ENCODE measurements around the gene MEPE. TPM values are rescaled to one million over a fixed set of nuclear protein-coding genes. Genes with fewer than 3 reads are reported as not detected.

MEPE gene
- total and polyA plus RNA-seq, 10 of the 15 experiments (the other 5 are each of a cell fraction or from before 2014, with no cell fraction given), result not detected

GRCh38 chr4:87857789-87858188 is 25.0 kb downstream of the MEPE start (continued):
- TF ChIP-seq ZNF687 (IDR thresholded peaks at IDR 0.05) (no peak), KDM1A (IDR thresholded peaks at IDR 0.05; ENCODE audit: borderline replicate concordance) (no peak), POLR2A (IDR thresholded peaks at IDR 0.05; ENCODE audit: low read depth, low read length) (no peak)

- H3K4me3 ChIP-seq, result no peak overlapping the region
- H3K4me2 ChIP-seq (ENCODE audit: control insufficient read depth, insufficient read depth), result no peak overlapping the region
- ChIA-PET POLR2A (no interaction called here), SMC1A (ENCODE audit: uncharacterized antibody, unreplicated experiment) (no interaction called here), RAD21 (ENCODE audit: unreplicated experiment) (no interaction called here), CTCF (interaction anchor here (1.3 kb wide), 1 partner anchor 349 kb away, joined by 3 read pairs; no protein-coding TSS in a partner anchor)
- no peaks in the 10 kb centered on the region for H3K36me3 ChIP-seq (ENCODE audit: control insufficient read depth in 2 of 2, insufficient read depth in 2 of 2, low read length in 1 of 2)
- H3K27ac ChIP-seq (ENCODE audit: control insufficient read depth, insufficient read depth), result no peak overlapping the region
- H3K9ac ChIP-seq (ENCODE audit: control insufficient read depth, insufficient read depth, low read length), result no peak overlapping the region
- no peaks in the 10 kb centered on the region for H3K27me3 ChIP-seq (replicated peaks in 1 of 2; ENCODE audit: control insufficient read depth in 2 of 2, insufficient read depth in 2 of 2, low read length in 1 of 2)
- DNase-seq (ENCODE audit: low read depth, low spot score) (no peak), FAIRE-seq (no peak), ATAC-seq (no peak)
- no peaks in the 10 kb centered on the region for H4K20me1 ChIP-seq (ENCODE audit: control insufficient read depth, insufficient read depth)
- in situ Hi-C loops (cut with MboI), result no loop called here
- 20% methylated on average over 2 of the region's 2 CpGs for WGBS (ENCODE audit: insufficient coverage, insufficient replicate concordance, low lambda C conversion rate, missing lambda C conversion rate)
- no TSS peak for BruUV-seq (replicated peaks)
- TF ChIP-seq ELK1 (IDR thresholded peaks at IDR 0.05; ENCODE audit: low read depth, low read length) (no peak), TAF1 (IDR thresholded peaks at IDR 0.05; ENCODE audit: borderline replicate concordance, low read depth, low read length) (no peak), SMARCA5 (IDR thresholded peaks at IDR 0.05) (no peak), KAT2A (conservative IDR thresholded peaks at IDR 0.05; ENCODE audit: control insufficient read depth, low read depth, low read length) (no peak)
- intact Hi-C loops (cut with micrococcal nuclease; ENCODE audit: unreplicated experiment), result no loop called here
- no peaks in the 10 kb centered on the region for H3K4me1 ChIP-seq (ENCODE audit: control insufficient read depth, insufficient read depth, low read length)
- no peak overlapping the region for H2AFZ ChIP-seq (ENCODE audit: control insufficient read depth, low read depth, low read length)
- H3K79me2 ChIP-seq (ENCODE audit: control insufficient read depth, insufficient read depth, low read length), result no peaks in the 10 kb centered on the region
- H3K9me3 ChIP-seq (replicated peaks; ENCODE audit: control insufficient read depth, insufficient read depth, low read length), result no peaks in the 10 kb centered on the region
Measured at GRCh38 chr4:87862236-87862635, 29.5 kb downstream of the MEPE start.
